ENCODE results near the gene RND3.

Gene RND3

GRCh38 chr2:150485114-150485870 lies 2.2 kb downstream of the RND3 start (continued):
- TF ChIP-seq ZNF121 (tag by site-specific recombination; IDR thresholded peaks at IDR 0.05) = no peak
- TF ChIP-seq, protein P1, sequence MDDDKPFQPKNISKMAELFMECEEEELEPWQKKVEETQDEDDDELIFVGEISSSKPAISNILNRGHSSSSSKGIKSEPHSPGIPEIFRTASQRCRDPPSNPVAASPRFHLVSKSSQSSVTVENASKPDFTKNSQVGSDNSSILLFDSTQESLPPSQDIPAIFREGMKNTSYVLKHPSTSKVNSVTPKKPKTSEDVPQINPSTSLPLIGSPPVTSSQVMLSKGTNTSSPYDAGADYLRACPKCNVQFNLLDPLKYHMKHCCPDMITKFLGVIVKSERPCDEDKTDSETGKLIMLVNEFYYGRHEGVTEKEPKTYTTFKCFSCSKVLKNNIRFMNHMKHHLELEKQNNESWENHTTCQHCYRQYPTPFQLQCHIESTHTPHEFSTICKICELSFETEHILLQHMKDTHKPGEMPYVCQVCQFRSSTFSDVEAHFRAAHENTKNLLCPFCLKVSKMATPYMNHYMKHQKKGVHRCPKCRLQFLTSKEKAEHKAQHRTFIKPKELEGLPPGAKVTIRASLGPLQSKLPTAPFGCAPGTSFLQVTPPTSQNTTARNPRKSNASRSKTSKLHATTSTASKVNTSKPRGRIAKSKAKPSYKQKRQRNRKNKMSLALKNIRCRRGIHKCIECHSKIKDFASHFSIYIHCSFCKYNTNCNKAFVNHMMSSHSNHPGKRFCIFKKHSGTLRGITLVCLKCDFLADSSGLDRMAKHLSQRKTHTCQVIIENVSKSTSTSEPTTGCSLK (tag by site-specific recombination; IDR thresholded peaks at IDR 0.05) = no peak
- TF ChIP-seq, protein P2, sequence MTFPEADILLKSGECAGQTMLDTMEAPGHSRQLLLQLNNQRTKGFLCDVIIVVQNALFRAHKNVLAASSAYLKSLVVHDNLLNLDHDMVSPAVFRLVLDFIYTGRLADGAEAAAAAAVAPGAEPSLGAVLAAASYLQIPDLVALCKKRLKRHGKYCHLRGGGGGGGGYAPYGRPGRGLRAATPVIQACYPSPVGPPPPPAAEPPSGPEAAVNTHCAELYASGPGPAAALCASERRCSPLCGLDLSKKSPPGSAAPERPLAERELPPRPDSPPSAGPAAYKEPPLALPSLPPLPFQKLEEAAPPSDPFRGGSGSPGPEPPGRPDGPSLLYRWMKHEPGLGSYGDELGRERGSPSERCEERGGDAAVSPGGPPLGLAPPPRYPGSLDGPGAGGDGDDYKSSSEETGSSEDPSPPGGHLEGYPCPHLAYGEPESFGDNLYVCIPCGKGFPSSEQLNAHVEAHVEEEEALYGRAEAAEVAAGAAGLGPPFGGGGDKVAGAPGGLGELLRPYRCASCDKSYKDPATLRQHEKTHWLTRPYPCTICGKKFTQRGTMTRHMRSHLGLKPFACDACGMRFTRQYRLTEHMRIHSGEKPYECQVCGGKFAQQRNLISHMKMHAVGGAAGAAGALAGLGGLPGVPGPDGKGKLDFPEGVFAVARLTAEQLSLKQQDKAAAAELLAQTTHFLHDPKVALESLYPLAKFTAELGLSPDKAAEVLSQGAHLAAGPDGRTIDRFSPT (tag by site-specific recombination; IDR thresholded peaks at IDR 0.05) = no peak
- TF ChIP-seq ZSCAN5A (tag by site-specific recombination; IDR thresholded peaks at IDR 0.05) = no peak
- TF ChIP-seq KLF8 (tag by site-specific recombination; IDR thresholded peaks at IDR 0.05) = no peak
- no peak for TF ChIP-seq ZNF350 (tag by site-specific recombination; IDR thresholded peaks at IDR 0.05)
- TF ChIP-seq ZNF223 (tag by site-specific recombination; IDR thresholded peaks at IDR 0.05) = no peak
- TF ChIP-seq YY2 (tag by site-specific recombination; IDR thresholded peaks at IDR 0.05) = no peak
- no peak for TF ChIP-seq ZNF302 (tag by site-specific recombination; IDR thresholded peaks at IDR 0.05; ENCODE audit: low read depth)
- TF ChIP-seq SALL2 (tag by site-specific recombination; IDR thresholded peaks at IDR 0.05; ENCODE audit: borderline replicate concordance) = no peak
- TF ChIP-seq, protein P3, sequence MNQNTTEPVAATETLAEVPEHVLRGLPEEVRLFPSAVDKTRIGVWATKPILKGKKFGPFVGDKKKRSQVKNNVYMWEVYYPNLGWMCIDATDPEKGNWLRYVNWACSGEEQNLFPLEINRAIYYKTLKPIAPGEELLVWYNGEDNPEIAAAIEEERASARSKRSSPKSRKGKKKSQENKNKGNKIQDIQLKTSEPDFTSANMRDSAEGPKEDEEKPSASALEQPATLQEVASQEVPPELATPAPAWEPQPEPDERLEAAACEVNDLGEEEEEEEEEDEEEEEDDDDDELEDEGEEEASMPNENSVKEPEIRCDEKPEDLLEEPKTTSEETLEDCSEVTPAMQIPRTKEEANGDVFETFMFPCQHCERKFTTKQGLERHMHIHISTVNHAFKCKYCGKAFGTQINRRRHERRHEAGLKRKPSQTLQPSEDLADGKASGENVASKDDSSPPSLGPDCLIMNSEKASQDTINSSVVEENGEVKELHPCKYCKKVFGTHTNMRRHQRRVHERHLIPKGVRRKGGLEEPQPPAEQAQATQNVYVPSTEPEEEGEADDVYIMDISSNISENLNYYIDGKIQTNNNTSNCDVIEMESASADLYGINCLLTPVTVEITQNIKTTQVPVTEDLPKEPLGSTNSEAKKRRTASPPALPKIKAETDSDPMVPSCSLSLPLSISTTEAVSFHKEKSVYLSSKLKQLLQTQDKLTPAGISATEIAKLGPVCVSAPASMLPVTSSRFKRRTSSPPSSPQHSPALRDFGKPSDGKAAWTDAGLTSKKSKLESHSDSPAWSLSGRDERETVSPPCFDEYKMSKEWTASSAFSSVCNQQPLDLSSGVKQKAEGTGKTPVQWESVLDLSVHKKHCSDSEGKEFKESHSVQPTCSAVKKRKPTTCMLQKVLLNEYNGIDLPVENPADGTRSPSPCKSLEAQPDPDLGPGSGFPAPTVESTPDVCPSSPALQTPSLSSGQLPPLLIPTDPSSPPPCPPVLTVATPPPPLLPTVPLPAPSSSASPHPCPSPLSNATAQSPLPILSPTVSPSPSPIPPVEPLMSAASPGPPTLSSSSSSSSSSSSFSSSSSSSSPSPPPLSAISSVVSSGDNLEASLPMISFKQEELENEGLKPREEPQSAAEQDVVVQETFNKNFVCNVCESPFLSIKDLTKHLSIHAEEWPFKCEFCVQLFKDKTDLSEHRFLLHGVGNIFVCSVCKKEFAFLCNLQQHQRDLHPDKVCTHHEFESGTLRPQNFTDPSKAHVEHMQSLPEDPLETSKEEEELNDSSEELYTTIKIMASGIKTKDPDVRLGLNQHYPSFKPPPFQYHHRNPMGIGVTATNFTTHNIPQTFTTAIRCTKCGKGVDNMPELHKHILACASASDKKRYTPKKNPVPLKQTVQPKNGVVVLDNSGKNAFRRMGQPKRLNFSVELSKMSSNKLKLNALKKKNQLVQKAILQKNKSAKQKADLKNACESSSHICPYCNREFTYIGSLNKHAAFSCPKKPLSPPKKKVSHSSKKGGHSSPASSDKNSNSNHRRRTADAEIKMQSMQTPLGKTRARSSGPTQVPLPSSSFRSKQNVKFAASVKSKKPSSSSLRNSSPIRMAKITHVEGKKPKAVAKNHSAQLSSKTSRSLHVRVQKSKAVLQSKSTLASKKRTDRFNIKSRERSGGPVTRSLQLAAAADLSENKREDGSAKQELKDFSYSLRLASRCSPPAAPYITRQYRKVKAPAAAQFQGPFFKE (tag by site-specific recombination; IDR thresholded peaks at IDR 0.05; ENCODE audit: borderline replicate concordance) = no peak
- no peak for TF ChIP-seq ZNF292 (tag by site-specific recombination; IDR thresholded peaks at IDR 0.05; ENCODE audit: borderline replicate concordance, low read depth)
- no peak for TF ChIP-seq ZNF701 (tag by site-specific recombination; IDR thresholded peaks at IDR 0.05)
- no peak for TF ChIP-seq ZNF558 (tag by site-specific recombination; IDR thresholded peaks at IDR 0.05)
- TF ChIP-seq OVOL3 (tag by site-specific recombination; IDR thresholded peaks at IDR 0.05) = no peak
- no peak for TF ChIP-seq ZNF521 (tag by site-specific recombination; IDR thresholded peaks at IDR 0.05)
- TF ChIP-seq ZNF670 (tag by site-specific recombination; IDR thresholded peaks at IDR 0.05; ENCODE audit: low read depth) = no peak
- TF ChIP-seq IKZF3 (tag by site-specific recombination; IDR thresholded peaks at IDR 0.05) = no peak; the same call in 1 of the 2 replicates
- TF ChIP-seq, protein P4, sequence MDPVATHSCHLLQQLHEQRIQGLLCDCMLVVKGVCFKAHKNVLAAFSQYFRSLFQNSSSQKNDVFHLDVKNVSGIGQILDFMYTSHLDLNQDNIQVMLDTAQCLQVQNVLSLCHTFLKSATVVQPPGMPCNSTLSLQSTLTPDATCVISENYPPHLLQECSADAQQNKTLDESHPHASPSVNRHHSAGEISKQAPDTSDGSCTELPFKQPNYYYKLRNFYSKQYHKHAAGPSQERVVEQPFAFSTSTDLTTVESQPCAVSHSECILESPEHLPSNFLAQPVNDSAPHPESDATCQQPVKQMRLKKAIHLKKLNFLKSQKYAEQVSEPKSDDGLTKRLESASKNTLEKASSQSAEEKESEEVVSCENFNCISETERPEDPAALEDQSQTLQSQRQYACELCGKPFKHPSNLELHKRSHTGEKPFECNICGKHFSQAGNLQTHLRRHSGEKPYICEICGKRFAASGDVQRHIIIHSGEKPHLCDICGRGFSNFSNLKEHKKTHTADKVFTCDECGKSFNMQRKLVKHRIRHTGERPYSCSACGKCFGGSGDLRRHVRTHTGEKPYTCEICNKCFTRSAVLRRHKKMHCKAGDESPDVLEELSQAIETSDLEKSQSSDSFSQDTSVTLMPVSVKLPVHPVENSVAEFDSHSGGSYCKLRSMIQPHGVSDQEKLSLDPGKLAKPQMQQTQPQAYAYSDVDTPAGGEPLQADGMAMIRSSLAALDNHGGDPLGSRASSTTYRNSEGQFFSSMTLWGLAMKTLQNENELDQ (tag by site-specific recombination; IDR thresholded peaks at IDR 0.05; ENCODE audit: low read depth) = no peak
- no peak for TF ChIP-seq ZBTB7A (tag by site-specific recombination; IDR thresholded peaks at IDR 0.05; ENCODE audit: low read depth)
- no peak for TF ChIP-seq ZNF23 (tag by site-specific recombination; IDR thresholded peaks at IDR 0.05; ENCODE audit: borderline replicate concordance)
- TF ChIP-seq ZNF155 (tag by site-specific recombination; IDR thresholded peaks at IDR 0.05) = no peak
- TF ChIP-seq TCF7L2 (IDR thresholded peaks at IDR 0.05; ENCODE audit: borderline replicate concordance, low read depth, low read length) = no peak
- TF ChIP-seq ZNF157 (tag by site-specific recombination; IDR thresholded peaks at IDR 0.05) = no peak
- no peak for TF ChIP-seq ZNF37A (tag by site-specific recombination; IDR thresholded peaks at IDR 0.05)
